KG1 (cell line): ENCODE measurements around the gene MARK3.
A peak's percentile ranks its signal among the peaks of the same experiment; 100 is the strongest.
"Not testable (repeated sequence)": the region's sequence is repeated elsewhere in the genome, so short reads cannot be mapped to it uniquely, and the experiment has no call there.

Experiments
- DNase-seq: peaks from one replicate; lab custom pipeline; 2025; lab: John Stamatoyannopoulos, UW

The MARK3 gene

GRCh38 chr14:103491691-103492090 lies 106.5 kb downstream of the MARK3 start:
- DNase-seq: no peak

- no peak for DNase-seq
Measured at GRCh38 chr14:103492156-103492925, 107.1 kb downstream of the MARK3 start.

- no peak for DNase-seq
Measured at GRCh38 chr14:103495854-103496253, 110.6 kb downstream of the MARK3 start.

- DNase-seq: no peak
Measured at GRCh38 chr14:103496776-103497175, 111.6 kb downstream of the MARK3 start.

- no peak for DNase-seq
Measured at GRCh38 chr14:103499709-103500108, 114.5 kb downstream of the MARK3 start.

- peak; percentile 77 for DNase-seq
Measured at GRCh38 chr14:103500148-103500990, 115.2 kb downstream of the MARK3 start.

- DNase-seq: no peak
Measured at GRCh38 chr14:103501041-103501870, 116.0 kb downstream of the MARK3 start.

GRCh38 chr14:103501921-103502669 lies 116.9 kb downstream of the MARK3 start:
- DNase-seq: no peak

GRCh38 chr14:103502877-103503276 lies 117.7 kb downstream of the MARK3 start:
- no peak for DNase-seq

- DNase-seq: no peak
Measured at GRCh38 chr14:103503296-103503695, 118.1 kb downstream of the MARK3 start.

GRCh38 chr14:103504991-103505565 lies 119.9 kb downstream of the MARK3 start:
- no peak for DNase-seq

- no peak for DNase-seq
Measured at GRCh38 chr14:103507751-103508150, 122.5 kb downstream of the MARK3 start.

GRCh38 chr14:103508521-103509329 lies 123.5 kb downstream of the MARK3 start:
- DNase-seq: no peak

GRCh38 chr14:103509864-103510723 lies 124.9 kb downstream of the MARK3 start:
- DNase-seq: no peak

GRCh38 chr14:103510724-103511693 lies 125.8 kb downstream of the MARK3 start:
- no peak for DNase-seq

GRCh38 chr14:103512180-103512579 lies 127.0 kb downstream of the MARK3 start:
- not testable (repeated sequence) for DNase-seq

- no peak for DNase-seq
Measured at GRCh38 chr14:103512701-103513611, 127.7 kb downstream of the MARK3 start.
